GM18861 (cell line): Measurements from ENCODE around the gene OSBP2.

Source experiments
- ATAC-seq: cut with Tn5 transposase; IDR thresholded peaks from one replicate; pipeline ENCODE4 v1.9.1; 2021; ENCODE audit not compliant: unreplicated experiment

Gene OSBP2

GRCh38 chr22:30928401-30928800 is 233.7 kb downstream of the OSBP2 start:
- ATAC-seq, result no peak

- ATAC-seq, result no peak
Measured at GRCh38 chr22:30930228-30930627, 235.6 kb downstream of the OSBP2 start.

- ATAC-seq, result no peak
Measured at GRCh38 chr22:30931541-30932300, 237.0 kb downstream of the OSBP2 start.

- ATAC-seq, result no peak
Measured at GRCh38 chr22:30932661-30933060, 238.0 kb downstream of the OSBP2 start.

GRCh38 chr22:30933457-30933856 is 238.8 kb downstream of the OSBP2 start:
- no peak for ATAC-seq

- no peak for ATAC-seq
Measured at GRCh38 chr22:30934053-30934452, 239.4 kb downstream of the OSBP2 start.

- ATAC-seq, result no peak
Measured at GRCh38 chr22:30940685-30941362, 246.2 kb downstream of the OSBP2 start.

GRCh38 chr22:30941363-30941740 is 246.7 kb downstream of the OSBP2 start:
- no peak for ATAC-seq

GRCh38 chr22:30943368-30943767 is 248.7 kb downstream of the OSBP2 start:
- ATAC-seq, result no peak

- no peak for ATAC-seq
Measured at GRCh38 chr22:30944986-30945385, 250.3 kb downstream of the OSBP2 start.

GRCh38 chr22:30945653-30946052 is 251.0 kb downstream of the OSBP2 start:
- ATAC-seq, result no peak

GRCh38 chr22:30946354-30946753 is 251.7 kb downstream of the OSBP2 start:
- ATAC-seq, result no peak

- ATAC-seq, result no peak
Measured at GRCh38 chr22:30947173-30947815, 252.6 kb downstream of the OSBP2 start.

GRCh38 chr22:30947816-30948454 is 253.3 kb downstream of the OSBP2 start:
- ATAC-seq, result no peak

- ATAC-seq, result no peak
Measured at GRCh38 chr22:30948930-30949342, 254.3 kb downstream of the OSBP2 start.

GRCh38 chr22:30949934-30950660 is 255.4 kb downstream of the OSBP2 start:
- ATAC-seq, result no peak

- ATAC-seq, result no peak
Measured at GRCh38 chr22:30953206-30953605, 258.5 kb downstream of the OSBP2 start.

GRCh38 chr22:30955153-30955552 is 260.5 kb downstream of the OSBP2 start:
- ATAC-seq, result no peak
